Activated B cell treated with CpG ODN at 0.5 μM for 24 hours (primary cell): ENCODE results near the gene UNC93B1. TPM values are rescaled to one million over a fixed set of nuclear protein-coding genes. Genes with fewer than 3 reads are reported as not detected.

ENCODE experiments used
- ATAC-seq: fragments of 200-7000 bp; cut with Tn5 transposase; one replicate; pipeline ENCODE4 v1.10.0; 2021; ENCODE audit warnings: low read depth, mild to moderate bottlenecking, moderate library complexity
- CTCF ChIA-PET: fragments of 350-600 bp; sonication (Branson Sonifier 250); formaldehyde crosslinking; loops from one replicate; lab custom pipeline; 2021; ENCODE audit warnings: antibody characterized with exemption; lab: Charles Lee
- POLR2A ChIA-PET: fragments of 350-600 bp; sonication (Branson Sonifier 250); formaldehyde crosslinking; loops from one replicate; lab custom pipeline; 2021; ENCODE audit warnings: antibody characterized with exemption; lab: Charles Lee
- DNase-seq: peaks from one replicate; pipeline ENCODE4 v3.0.0; 2022
- H3K27ac Mint-ChIP-seq: one replicate; pipeline ENCODE4 v1.8.0; 2020; ENCODE audit warnings: mixed read lengths
- H3K27me3 Mint-ChIP-seq: one replicate; pipeline ENCODE4 v1.8.0; 2021; ENCODE audit warnings: mixed read lengths
- H3K36me3 Mint-ChIP-seq: one replicate; pipeline ENCODE4 v1.8.0; 2021; ENCODE audit warnings: low read depth, mixed read lengths
- H3K4me1 Mint-ChIP-seq: one replicate; pipeline ENCODE4 v1.8.0; 2021; ENCODE audit warnings: mixed read lengths
- H3K4me3 Mint-ChIP-seq: one replicate; pipeline ENCODE4 v1.8.0; 2020; ENCODE audit warnings: mild to moderate bottlenecking, mixed read lengths
- H3K9me3 Mint-ChIP-seq: one replicate; pipeline ENCODE4 v1.8.0; 2020; ENCODE audit warnings: mixed read lengths
- CTCF ChIP-seq: fragments of 200-600 bp; IDR thresholded peaks from one replicate; pipeline ENCODE4 v1.8.0; 2022; ENCODE audit warnings: antibody characterized with exemption, mild to moderate bottlenecking
- intact Hi-C: fragments of 100-400 bp; cut with micrococcal nuclease; formaldehyde crosslinking; loops from one replicate; pipeline ENCODE4 v1.15.1; 2024
- total RNA-seq: library from RNA; stranded (reverse); gene quantifications from 2 replicates; pipeline ENCODE4 v1.2.3, GENCODE V29; 2022

Gene UNC93B1
- total RNA-seq, 1 donor from 2014 or later: 133 TPM

GRCh38 chr11:68009391-68010089, 5.6 kb upstream of the UNC93B1 start:
- no peak for TF ChIP-seq CTCF
- peak overlapping the region; percentile 78 for H3K4me3 Mint-ChIP-seq
- CTCF ChIA-PET: interaction anchor here (0.9 to 4.2 kb wide), 9 partner anchors 11 to 248 kb away, joined by 3 to 23 read pairs (median 5); partner anchors contain the start of gene TCIRG1
- no peak for DNase-seq
- H3K27ac Mint-ChIP-seq: peak overlapping the region; percentile 79
- POLR2A ChIA-PET: interaction anchor here (0.7 to 2.3 kb wide), 9 partner anchors 7 to 264 kb away, joined by 3 to 9 read pairs (median 3); partner anchors contain the start of gene C11orf24
- ATAC-seq: peak; percentile 38
- no peaks in the 10 kb centered on the region for H3K9me3 Mint-ChIP-seq
- intact Hi-C loops: loop anchor here (1.0 to 10.0 kb wide), 5 partner anchors 15 to 1285 kb away; partner anchors contain the start of gene MYEOV
- H3K27me3 Mint-ChIP-seq: no peaks in the 10 kb centered on the region
- H3K4me1 Mint-ChIP-seq: peaks cover 58% of the 10 kb centered on the region
- H3K36me3 Mint-ChIP-seq: no peaks in the 10 kb centered on the region

GRCh38 chr11:68008381-68009337, 4.8 kb upstream of the UNC93B1 start:
- TF ChIP-seq CTCF: no peak
- H3K9me3 Mint-ChIP-seq: no peaks in the 10 kb centered on the region
- POLR2A ChIA-PET: interaction anchor here (0.6 to 2.3 kb wide), 9 partner anchors 9 to 265 kb away, joined by 3 to 9 read pairs (median 3); partner anchors contain the start of genes C11orf24 and TCIRG1
- no peak for DNase-seq
- H3K4me1 Mint-ChIP-seq: peaks cover 63% of the 10 kb centered on the region
- peak overlapping the region; percentile 78 for H3K4me3 Mint-ChIP-seq
- CTCF ChIA-PET: interaction anchor here (0.9 to 4.2 kb wide), 7 partner anchors 16 to 249 kb away, joined by 3 to 23 read pairs (median 5); partner anchors contain the start of gene TCIRG1
- intact Hi-C loops: loop anchor here (1.0 to 10.0 kb wide), 5 partner anchors 14 to 1286 kb away; partner anchors contain the start of gene MYEOV
- peak overlapping the region; percentile 79 for H3K27ac Mint-ChIP-seq
- peak; percentile 15 for ATAC-seq
- H3K36me3 Mint-ChIP-seq: no peaks in the 10 kb centered on the region
- no peaks in the 10 kb centered on the region for H3K27me3 Mint-ChIP-seq

GRCh38 chr11:68007498-68008380, 3.8 kb upstream of the UNC93B1 start:
- Mint-ChIP-seq H3K36me3 (peaks cover 3% of the 10 kb centered on the region), H3K9me3 (no peaks in the 10 kb centered on the region), H3K27ac (no peak overlapping the region), H3K4me3 (no peak overlapping the region), H3K4me1 (peaks cover 66% of the 10 kb centered on the region), H3K27me3 (no peaks in the 10 kb centered on the region)
- ChIA-PET POLR2A (interaction anchor here (0.9 to 2.3 kb wide), 4 partner anchors 8 to 264 kb away, joined by 3 to 9 read pairs (median 4); partner anchors contain the start of gene C11orf24), CTCF (interaction anchor here (1.2 to 4.2 kb wide), 4 partner anchors 17 to 204 kb away, joined by 3 to 23 read pairs (median 12); no protein-coding TSS in a partner anchor)
- intact Hi-C loops: loop anchor here (2.0 to 10.0 kb wide), 3 partner anchors 13 to 1287 kb away; partner anchors contain the start of gene MYEOV
- TF ChIP-seq CTCF: no peak
- ATAC-seq (no peak), DNase-seq (no peak)

- DNase-seq (no peak), ATAC-seq (no peak)
- no peak for TF ChIP-seq CTCF
- POLR2A ChIA-PET: no interaction called here
- peak overlapping the region; percentile 76 for H3K27ac Mint-ChIP-seq
- CTCF ChIA-PET: no interaction called here
- H3K36me3 Mint-ChIP-seq: peaks cover 10% of the 10 kb centered on the region
- intact Hi-C loops: loop anchor here (5.0 to 10.0 kb wide), 2 partner anchors 291 to 1288 kb away; partner anchors contain the start of gene MYEOV
- H3K4me1 Mint-ChIP-seq: peaks cover 74% of the 10 kb centered on the region
- no peak overlapping the region for H3K4me3 Mint-ChIP-seq
- no peaks in the 10 kb centered on the region for H3K27me3 Mint-ChIP-seq
- no peaks in the 10 kb centered on the region for H3K9me3 Mint-ChIP-seq
These were observed 2.8 kb upstream of the UNC93B1 start for GRCh38 chr11:68006606-68007166.
